HG03575 (cell line): ENCODE measurements around the gene ADM2.

Experiments used
- ATAC-seq: cut with Tn5 transposase; IDR thresholded peaks from one replicate; pipeline ENCODE4 v1.9.1; 2021; ENCODE audit not compliant: unreplicated experiment, insufficient number of reproducible peaks, low FRiP score; ENCODE audit errors: extremely low read depth

Gene ADM2

GRCh38 chr22:50520826-50521453 lies 39.6 kb downstream of the ADM2 start:
- no peak for ATAC-seq

DNA sequence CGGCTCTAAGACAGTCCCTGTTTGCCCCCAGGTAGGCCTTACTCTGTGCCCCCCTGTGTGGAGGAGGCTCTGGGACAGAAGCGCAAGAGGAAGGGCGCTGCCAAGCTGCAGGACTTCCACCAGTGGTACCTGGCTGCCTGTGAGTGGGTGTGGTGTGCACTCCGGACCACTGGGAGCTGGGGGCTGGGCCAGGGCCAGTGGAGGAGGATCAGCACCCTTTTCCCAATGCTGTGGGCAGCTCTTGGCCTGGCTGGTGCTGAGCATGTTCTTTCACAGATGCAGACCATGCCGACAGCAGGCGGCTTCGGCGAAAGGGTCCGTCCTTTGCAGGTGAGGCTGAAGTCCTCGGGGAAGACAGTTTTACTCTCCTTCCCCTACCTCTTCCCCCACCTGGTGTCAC lies 40.4 kb downstream of the ADM2 start:
- no peak for ATAC-seq

GRCh38 chr22:50522208-50522805 lies 41.0 kb downstream of the ADM2 start:
- ATAC-seq, result no peak

DNA sequence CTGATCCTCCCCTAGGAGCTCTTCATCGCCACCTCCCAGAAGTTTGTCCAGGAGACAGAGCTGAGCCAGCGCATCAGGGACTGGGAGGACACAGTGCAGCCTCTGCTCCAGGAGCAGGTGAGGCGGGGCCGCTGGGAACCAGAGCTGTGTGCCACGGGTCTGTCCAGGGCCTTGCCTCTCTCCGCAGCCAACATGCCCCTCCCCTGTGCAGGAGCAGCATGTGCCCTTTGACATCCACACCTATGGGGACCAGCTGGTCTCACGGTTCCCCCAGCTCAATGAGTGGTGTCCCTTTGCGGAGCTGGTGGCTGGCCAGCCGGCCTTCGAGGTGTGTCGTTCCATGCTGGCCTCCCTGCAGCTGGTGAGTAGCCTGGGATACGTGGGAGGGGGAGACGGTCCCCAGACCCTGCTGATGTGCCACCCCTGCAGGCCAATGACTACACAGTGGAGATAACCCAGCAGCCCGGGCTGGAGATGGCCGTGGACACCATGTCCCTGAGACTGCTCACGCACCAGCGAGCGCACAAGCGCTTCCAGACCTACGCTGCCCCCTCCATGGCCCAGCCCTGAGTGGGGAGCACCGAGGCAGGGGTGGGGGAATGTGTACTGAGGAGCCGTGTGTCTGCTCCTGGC lies 41.6 kb downstream of the ADM2 start:
- no peak for ATAC-seq

- ATAC-seq, result no peak
Observed at GRCh38 chr22:50523458-50523805, 42.1 kb downstream of the ADM2 start.

GRCh38 chr22:50523806-50524675 lies 42.7 kb downstream of the ADM2 start:
- ATAC-seq, result no peak

DNA sequence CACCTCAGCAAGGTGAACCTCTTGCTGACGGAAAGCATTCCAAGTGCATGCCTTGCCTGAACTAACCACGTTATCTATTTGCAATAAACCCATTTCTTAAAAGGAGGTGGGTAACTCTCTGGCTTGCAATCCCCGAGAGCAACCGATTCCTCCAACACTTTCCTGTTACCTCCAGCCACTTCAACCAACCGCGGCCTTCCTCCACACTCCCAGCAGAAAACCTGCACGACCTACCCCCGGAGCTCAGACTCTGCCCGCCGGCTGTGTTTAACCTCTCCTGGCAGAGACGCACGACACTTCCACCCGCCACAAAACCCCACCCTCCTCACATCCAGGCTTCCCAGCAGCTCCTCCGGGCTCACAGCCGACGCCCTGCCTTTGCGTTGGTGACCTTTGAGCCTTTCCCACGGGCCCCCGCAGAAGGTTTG lies 43.3 kb downstream of the ADM2 start:
- no peak for ATAC-seq

DNA sequence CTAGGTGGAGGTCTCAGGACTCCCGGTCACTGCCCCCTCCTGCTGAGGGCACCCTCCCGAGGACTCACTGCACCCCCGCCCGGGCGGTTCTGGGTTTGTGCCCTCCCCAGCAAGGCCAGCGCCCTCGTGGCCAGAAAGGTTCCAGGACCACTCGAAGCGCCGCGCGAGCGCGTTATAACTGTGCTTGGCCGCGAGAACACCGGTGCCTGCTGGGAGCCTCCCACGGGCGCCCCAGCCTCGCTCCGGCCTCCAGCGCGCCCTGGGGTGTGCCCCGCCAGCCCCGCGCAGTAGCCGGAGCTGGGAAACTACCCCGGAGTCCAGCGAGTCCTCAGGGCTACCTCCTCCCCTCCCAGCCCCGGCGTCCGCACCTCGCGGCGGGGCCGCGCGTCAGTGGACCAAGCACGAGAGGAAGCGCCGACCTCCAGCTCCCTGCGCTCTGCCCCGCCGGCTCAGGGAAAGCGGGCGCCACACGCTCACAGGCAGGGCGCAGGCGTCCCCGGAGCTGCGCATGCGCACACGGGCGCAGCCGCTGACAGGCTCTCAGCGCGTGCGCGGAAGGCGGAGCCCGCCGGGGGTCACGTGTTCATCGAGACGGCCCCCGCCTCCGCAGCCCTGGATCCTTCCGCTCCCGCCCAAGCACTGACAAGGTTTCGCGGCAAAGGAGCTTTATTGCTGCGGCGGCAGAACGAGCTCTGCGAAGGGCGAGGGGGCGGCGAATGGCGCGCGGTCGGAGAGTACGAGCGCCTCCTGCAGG lies 43.9 kb downstream of the ADM2 start, which contains the start of gene SCO2:
TSS of gene SCO2 (minus strand) at position 495 of the 754 bp plus-strand sequence. CDS start 1,187 bp downstream, outside the sequence.
- ATAC-seq, result no peak

DNA sequence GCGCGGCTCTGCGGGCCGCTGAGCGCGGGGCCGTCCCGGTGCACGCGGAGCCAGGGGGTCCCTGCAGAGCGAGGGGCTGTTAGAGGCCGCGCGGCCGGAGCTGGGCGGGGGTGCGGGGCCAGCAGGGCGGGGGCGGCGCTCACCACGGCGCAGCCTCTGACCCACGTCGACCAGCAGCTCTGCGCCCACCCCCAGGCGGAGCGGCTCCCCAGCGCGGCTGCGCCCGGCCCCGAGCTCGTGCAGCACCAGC lies 44.4 kb downstream of the ADM2 start:
- no peak for ATAC-seq

DNA sequence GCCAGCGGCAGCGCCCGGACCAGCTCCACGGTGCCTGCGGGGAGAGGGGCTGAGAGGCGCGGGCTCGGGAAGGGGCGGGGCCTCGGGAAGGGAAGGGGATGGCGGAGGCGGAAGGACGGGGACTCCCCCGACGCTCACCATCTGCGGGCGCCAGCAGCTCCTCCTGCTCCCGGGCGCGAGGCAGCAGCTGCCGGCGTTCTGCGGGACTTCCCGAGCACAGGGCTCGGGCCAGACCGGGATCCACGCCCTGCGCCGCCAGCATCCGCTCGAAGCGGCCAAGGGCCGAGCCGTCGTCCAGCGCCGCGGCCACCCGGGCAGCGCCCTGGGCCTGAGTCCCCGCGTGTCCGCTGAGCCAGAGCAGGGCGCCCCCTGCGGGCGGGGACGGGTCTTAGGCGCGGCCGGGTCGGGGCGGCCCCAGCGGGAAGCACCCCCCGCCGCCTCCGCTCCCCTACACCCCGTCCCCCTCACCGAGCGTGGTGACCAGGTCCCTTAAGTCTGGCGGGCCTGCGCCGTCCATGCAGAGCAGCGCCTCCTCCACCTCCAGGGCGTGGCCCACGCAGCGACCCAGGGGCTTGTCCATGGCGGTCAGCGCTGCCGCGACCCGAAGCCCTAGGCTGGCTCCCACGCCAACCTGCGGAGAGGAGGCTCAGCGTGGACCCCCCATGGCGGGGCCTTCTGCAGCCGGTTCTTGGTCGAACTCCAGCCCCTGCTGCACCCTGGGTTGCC lies 44.9 kb downstream of the ADM2 start:
- ATAC-seq, result no peak

GRCh38 chr22:50526834-50527801 lies 45.8 kb downstream of the ADM2 start:
- no peak for ATAC-seq

GRCh38 chr22:50527921-50528681 lies 46.8 kb downstream of the ADM2 start:
- no peak for ATAC-seq

DNA sequence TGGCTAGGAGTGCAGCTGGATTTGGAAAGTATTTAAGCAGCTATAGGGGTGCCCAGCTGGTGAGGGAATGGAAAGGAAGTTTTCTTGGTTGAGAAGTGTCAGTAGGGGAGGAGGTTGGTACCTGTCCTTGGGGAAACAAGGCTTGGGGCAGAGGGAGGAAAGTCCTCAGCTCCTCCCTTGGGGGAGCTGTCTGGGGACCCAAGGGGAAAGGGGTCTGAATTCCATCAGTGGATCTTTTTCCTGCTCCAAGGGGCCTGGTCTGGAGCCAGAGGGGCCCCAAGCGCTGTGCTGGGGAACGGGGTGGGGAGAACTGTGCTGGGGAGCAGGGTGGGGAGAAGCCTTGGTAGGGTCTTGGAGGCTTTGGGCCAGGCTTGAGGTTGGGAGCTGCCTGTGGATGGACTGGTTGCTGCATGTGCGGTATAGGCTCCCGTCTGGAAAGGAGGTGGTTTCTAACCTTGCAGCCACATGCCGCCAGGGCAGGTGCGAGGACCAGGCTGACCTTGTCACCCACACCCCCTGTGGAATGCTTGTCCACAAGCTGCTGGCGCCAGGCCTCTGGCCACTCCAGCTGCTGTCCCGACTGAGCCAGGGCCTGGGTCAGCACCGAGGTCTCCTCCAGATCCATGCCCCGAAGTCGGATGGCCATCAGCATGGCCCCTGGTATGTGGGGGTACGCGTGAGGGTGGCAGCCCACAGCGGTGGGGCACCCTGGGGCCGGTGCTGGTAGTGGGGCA lies 47.5 kb downstream of the ADM2 start:
- no peak for ATAC-seq

DNA sequence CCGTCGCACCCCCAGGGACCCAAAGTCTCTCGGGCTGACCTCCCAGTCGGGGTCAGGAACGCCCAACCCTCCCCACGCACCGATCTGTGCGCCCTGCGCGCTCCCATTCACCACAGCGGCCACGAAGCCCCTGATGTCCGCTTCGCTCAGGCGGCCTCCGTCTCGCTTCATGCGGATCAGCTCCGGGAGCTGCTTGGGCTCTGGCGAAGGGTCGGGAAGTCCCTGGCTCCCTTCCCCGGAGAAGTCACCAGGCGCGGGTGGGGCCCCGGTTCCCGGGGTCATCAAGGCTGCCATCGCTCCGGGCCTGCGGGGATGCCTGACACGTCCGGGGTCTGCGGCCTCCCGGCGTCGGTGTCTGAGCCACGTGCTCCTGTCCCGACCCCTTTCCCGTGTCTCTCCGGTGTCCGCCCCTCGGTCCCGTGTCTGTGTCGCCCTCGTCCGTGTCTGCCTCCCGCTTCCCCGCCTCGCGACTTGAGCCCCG lies 48.1 kb downstream of the ADM2 start:
- no peak for ATAC-seq

- no peak for ATAC-seq
Observed at GRCh38 chr22:50529897-50530579, 48.7 kb downstream of the ADM2 start, which contains the start of gene TYMP. TSS of gene TYMP (minus strand) at chr22:50530012. CDS start at chr22:50529709, 303 bp downstream.

DNA sequence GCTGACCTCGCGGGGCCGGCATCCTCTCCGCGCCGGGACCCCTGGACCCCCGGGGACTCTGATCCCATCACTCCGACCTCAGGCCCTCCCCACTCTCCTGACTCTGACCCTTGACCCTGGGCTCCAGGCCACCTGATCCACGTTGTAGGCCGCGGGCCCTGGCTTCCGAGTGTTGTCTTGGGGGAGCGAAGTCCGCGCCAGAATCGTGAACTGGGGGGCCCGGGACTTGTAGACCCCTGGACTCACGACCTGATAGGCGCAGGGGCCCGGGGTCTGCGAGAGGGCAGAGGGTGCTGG lies 49.2 kb downstream of the ADM2 start:
- ATAC-seq, result no peak
